CD4-positive, alpha-beta T cell treated with Interleukin-6 at 100 ng/mL for 8 hours (primary cell): ENCODE data around the gene RASA1.

ENCODE experiments used
- DNase-seq: peaks from one replicate; pipeline ENCODE4 v3.0.0-alpha.2; 2020; ENCODE audit warnings: mixed read lengths, low spot score

The RASA1 gene

GRCh38 chr5:87361031-87361445 lies 93.4 kb downstream of the RASA1 start:
- no peak for DNase-seq

GRCh38 chr5:87361536-87362213 lies 94.0 kb downstream of the RASA1 start:
- no peak for DNase-seq

- DNase-seq = no peak
These were observed 99.6 kb downstream of the RASA1 start for GRCh38 chr5:87367243-87367642.

GRCh38 chr5:87368601-87369000 lies 100.9 kb downstream of the RASA1 start:
- no peak for DNase-seq

GRCh38 chr5:87369431-87369830 lies 101.7 kb downstream of the RASA1 start:
- DNase-seq = no peak

GRCh38 chr5:87372705-87373104 lies 105.0 kb downstream of the RASA1 start:
- DNase-seq = no peak

- no peak for DNase-seq
These were observed 114.5 kb downstream of the RASA1 start for GRCh38 chr5:87382224-87382623.

GRCh38 chr5:87383216-87383615 lies 115.5 kb downstream of the RASA1 start:
- DNase-seq = no peak

GRCh38 chr5:87385802-87386201 lies 118.1 kb downstream of the RASA1 start:
- DNase-seq = no peak

- no peak for DNase-seq
These were observed 120.4 kb downstream of the RASA1 start for GRCh38 chr5:87388129-87388528.

- no peak for DNase-seq
These were observed 121.8 kb downstream of the RASA1 start for GRCh38 chr5:87389296-87390034.

GRCh38 chr5:87390075-87390474 lies 122.4 kb downstream of the RASA1 start:
- no peak for DNase-seq

GRCh38 chr5:87390576-87391199 lies 123.0 kb downstream of the RASA1 start:
- no peak for DNase-seq

- no peak for DNase-seq
These were observed 124.5 kb downstream of the RASA1 start for GRCh38 chr5:87392170-87392569.

- no peak for DNase-seq
These were observed 125.1 kb downstream of the RASA1 start for GRCh38 chr5:87392801-87393200.

- no peak for DNase-seq
These were observed 125.6 kb downstream of the RASA1 start for GRCh38 chr5:87393331-87393730.

- DNase-seq = no peak
These were observed 126.9 kb downstream of the RASA1 start for GRCh38 chr5:87394411-87395165.

GRCh38 chr5:87398981-87399614 lies 131.4 kb downstream of the RASA1 start:
- DNase-seq = no peak

- no peak for DNase-seq
These were observed 132.0 kb downstream of the RASA1 start for GRCh38 chr5:87399720-87400119.

- peak; percentile 27 for DNase-seq
These were observed 132.7 kb downstream of the RASA1 start for GRCh38 chr5:87400305-87400899.

GRCh38 chr5:87401626-87402025 lies 133.9 kb downstream of the RASA1 start:
- no peak for DNase-seq

GRCh38 chr5:87403409-87403808 lies 135.7 kb downstream of the RASA1 start:
- no peak for DNase-seq
